ENCODE results near the gene TMEM273. TPM values are rescaled to one million over a fixed set of nuclear protein-coding genes. Genes with fewer than 3 reads are reported as not detected.

Gene TMEM273
- total RNA-seq, 1 donor from 2014 or later, result 6.8 TPM

GRCh38 chr10:49179699-49180443 lies 8.3 kb downstream of the TMEM273 start:
- Histone ChIP-seq H3K4me3 (ENCODE audit: low read length in 3 of 3) (no peak overlapping the region), H3K27me3 (ENCODE audit: control insufficient read depth in 3 of 3, insufficient read depth in 3 of 3, low read length in 3 of 3) (no peaks in the 10 kb centered on the region), H3K27ac (ENCODE audit: low read depth, low read length) (no peak overlapping the region), H3K36me3 (ENCODE audit: control insufficient read depth in 3 of 3, insufficient read depth in 3 of 3, low read length in 3 of 3) (no peaks in the 10 kb centered on the region), H3K4me1 (ENCODE audit: control insufficient read depth in 3 of 3, insufficient read depth in 3 of 3, low read length in 3 of 3) (peaks cover 19 to 28% (median 25%) of the 10 kb centered on the region in 3 donors), H3K9ac (ENCODE audit: low read depth in 1 of 3, low read length in 3 of 3) (peak overlapping the region in 1 of 3 donors; percentile 16), H3K9me3 (ENCODE audit: control insufficient read depth in 3 of 3, low read length in 3 of 3) (no peaks in the 10 kb centered on the region)

- H3K27ac ChIP-seq (ENCODE audit: low read depth, low read length), result peak overlapping the region; percentile 76
- H3K9ac ChIP-seq (ENCODE audit: low read depth in 1 of 3, low read length in 3 of 3), result no peak overlapping the region
- no peaks in the 10 kb centered on the region for H3K27me3 ChIP-seq (ENCODE audit: control insufficient read depth in 3 of 3, insufficient read depth in 3 of 3, low read length in 3 of 3)
- H3K4me1 ChIP-seq (ENCODE audit: control insufficient read depth in 3 of 3, insufficient read depth in 3 of 3, low read length in 3 of 3), result peaks cover 19 to 27% (median 25%) of the 10 kb centered on the region in 3 donors
- no peaks in the 10 kb centered on the region for H3K36me3 ChIP-seq (ENCODE audit: control insufficient read depth in 3 of 3, insufficient read depth in 3 of 3, low read length in 3 of 3)
- no peak overlapping the region for H3K4me3 ChIP-seq (ENCODE audit: low read length in 3 of 3)
- no peaks in the 10 kb centered on the region for H3K9me3 ChIP-seq (ENCODE audit: control insufficient read depth in 3 of 3, low read length in 3 of 3)
These were observed 9.4 kb downstream of the TMEM273 start for GRCh38 chr10:49178489-49179471.

GRCh38 chr10:49177391-49178355 lies 10.5 kb downstream of the TMEM273 start:
- no peaks in the 10 kb centered on the region for H3K36me3 ChIP-seq (ENCODE audit: control insufficient read depth in 3 of 3, insufficient read depth in 3 of 3, low read length in 3 of 3)
- H3K4me3 ChIP-seq (ENCODE audit: low read length in 3 of 3), result no peak overlapping the region
- H3K27ac ChIP-seq (ENCODE audit: low read depth, low read length), result peak overlapping the region; percentile 76
- peak overlapping the region in 2 of 3 donors; percentile 16 to 38 for H3K9ac ChIP-seq (ENCODE audit: low read depth in 1 of 3, low read length in 3 of 3)
- H3K27me3 ChIP-seq (ENCODE audit: control insufficient read depth in 3 of 3, insufficient read depth in 3 of 3, low read length in 3 of 3), result no peaks in the 10 kb centered on the region
- H3K4me1 ChIP-seq (ENCODE audit: control insufficient read depth in 3 of 3, insufficient read depth in 3 of 3, low read length in 3 of 3), result peaks cover 20 to 29% (median 27%) of the 10 kb centered on the region in 3 donors
- no peaks in the 10 kb centered on the region for H3K9me3 ChIP-seq (ENCODE audit: control insufficient read depth in 3 of 3, low read length in 3 of 3)

- peak overlapping the region; percentile 76 for H3K27ac ChIP-seq (ENCODE audit: low read depth, low read length)
- H3K36me3 ChIP-seq (ENCODE audit: control insufficient read depth in 3 of 3, insufficient read depth in 3 of 3, low read length in 3 of 3), result no peaks in the 10 kb centered on the region
- H3K9ac ChIP-seq (ENCODE audit: low read depth in 1 of 3, low read length in 3 of 3), result peak overlapping the region in 2 of 3 donors; percentile 38 to 50
- H3K27me3 ChIP-seq (ENCODE audit: control insufficient read depth in 3 of 3, insufficient read depth in 3 of 3, low read length in 3 of 3), result no peaks in the 10 kb centered on the region
- H3K4me3 ChIP-seq (ENCODE audit: low read length in 3 of 3), result no peak overlapping the region
- H3K9me3 ChIP-seq (ENCODE audit: control insufficient read depth in 3 of 3, low read length in 3 of 3), result no peaks in the 10 kb centered on the region
- peaks cover 22 to 32% (median 29%) of the 10 kb centered on the region in 3 donors for H3K4me1 ChIP-seq (ENCODE audit: control insufficient read depth in 3 of 3, insufficient read depth in 3 of 3, low read length in 3 of 3)
These were observed 11.6 kb downstream of the TMEM273 start for GRCh38 chr10:49176310-49177268.

GRCh38 chr10:49175587-49176309 lies 12.4 kb downstream of the TMEM273 start:
- no peak overlapping the region for H3K9ac ChIP-seq (ENCODE audit: low read depth in 1 of 3, low read length in 3 of 3)
- H3K4me3 ChIP-seq (ENCODE audit: low read length in 3 of 3), result no peak overlapping the region
- no peaks in the 10 kb centered on the region for H3K27me3 ChIP-seq (ENCODE audit: control insufficient read depth in 3 of 3, insufficient read depth in 3 of 3, low read length in 3 of 3)
- no peaks in the 10 kb centered on the region for H3K36me3 ChIP-seq (ENCODE audit: control insufficient read depth in 3 of 3, insufficient read depth in 3 of 3, low read length in 3 of 3)
- H3K9me3 ChIP-seq (ENCODE audit: control insufficient read depth in 3 of 3, low read length in 3 of 3), result no peaks in the 10 kb centered on the region
- peak overlapping the region; percentile 76 for H3K27ac ChIP-seq (ENCODE audit: low read depth, low read length)
- peaks cover 25 to 35% (median 29%) of the 10 kb centered on the region in 3 donors for H3K4me1 ChIP-seq (ENCODE audit: control insufficient read depth in 3 of 3, insufficient read depth in 3 of 3, low read length in 3 of 3)

- Histone ChIP-seq H3K27me3 (ENCODE audit: control insufficient read depth in 3 of 3, insufficient read depth in 3 of 3, low read length in 3 of 3) (no peaks in the 10 kb centered on the region), H3K4me1 (ENCODE audit: control insufficient read depth in 3 of 3, insufficient read depth in 3 of 3, low read length in 3 of 3) (peaks cover 25 to 33% (median 29%) of the 10 kb centered on the region in 3 donors), H3K9me3 (ENCODE audit: control insufficient read depth in 3 of 3, low read length in 3 of 3) (no peaks in the 10 kb centered on the region), H3K4me3 (ENCODE audit: low read length in 3 of 3) (no peak overlapping the region), H3K27ac (ENCODE audit: low read depth, low read length) (no peak overlapping the region), H3K9ac (ENCODE audit: low read depth in 1 of 3, low read length in 3 of 3) (no peak overlapping the region), H3K36me3 (ENCODE audit: control insufficient read depth in 3 of 3, insufficient read depth in 3 of 3, low read length in 3 of 3) (no peaks in the 10 kb centered on the region)
These were observed 13.2 kb downstream of the TMEM273 start for GRCh38 chr10:49174926-49175500.

GRCh38 chr10:49174261-49174925 lies 13.8 kb downstream of the TMEM273 start:
- H3K27ac ChIP-seq (ENCODE audit: low read depth, low read length), result no peak overlapping the region
- no peaks in the 10 kb centered on the region for H3K9me3 ChIP-seq (ENCODE audit: control insufficient read depth in 3 of 3, low read length in 3 of 3)
- no peaks in the 10 kb centered on the region for H3K27me3 ChIP-seq (ENCODE audit: control insufficient read depth in 3 of 3, insufficient read depth in 3 of 3, low read length in 3 of 3)
- no peak overlapping the region for H3K4me3 ChIP-seq (ENCODE audit: low read length in 3 of 3)
- no peaks in the 10 kb centered on the region for H3K36me3 ChIP-seq (ENCODE audit: control insufficient read depth in 3 of 3, insufficient read depth in 3 of 3, low read length in 3 of 3)
- no peak overlapping the region for H3K9ac ChIP-seq (ENCODE audit: low read depth in 1 of 3, low read length in 3 of 3)
- peaks cover 25 to 33% (median 29%) of the 10 kb centered on the region in 3 donors for H3K4me1 ChIP-seq (ENCODE audit: control insufficient read depth in 3 of 3, insufficient read depth in 3 of 3, low read length in 3 of 3)

- Histone ChIP-seq H3K9ac (ENCODE audit: low read depth in 1 of 3, low read length in 3 of 3) (no peak overlapping the region), H3K4me3 (ENCODE audit: low read length in 3 of 3) (no peak overlapping the region), H3K36me3 (ENCODE audit: control insufficient read depth in 3 of 3, insufficient read depth in 3 of 3, low read length in 3 of 3) (no peaks in the 10 kb centered on the region), H3K4me1 (ENCODE audit: control insufficient read depth in 3 of 3, insufficient read depth in 3 of 3, low read length in 3 of 3) (peaks cover 25 to 29% (median 29%) of the 10 kb centered on the region in 3 donors), H3K9me3 (ENCODE audit: control insufficient read depth in 3 of 3, low read length in 3 of 3) (no peaks in the 10 kb centered on the region), H3K27ac (ENCODE audit: low read depth, low read length) (no peak overlapping the region), H3K27me3 (ENCODE audit: control insufficient read depth in 3 of 3, insufficient read depth in 3 of 3, low read length in 3 of 3) (no peaks in the 10 kb centered on the region)
These were observed 14.3 kb downstream of the TMEM273 start for GRCh38 chr10:49173853-49174252.
